ENCODE data around the gene OLFML2A.
A peak's percentile ranks its signal among the peaks of the same experiment; 100 is the strongest.
"Not testable (repeated sequence)": the region's sequence is repeated elsewhere in the genome, so short reads cannot be mapped to it uniquely, and the experiment has no call there.

Gene OLFML2A

DNA sequence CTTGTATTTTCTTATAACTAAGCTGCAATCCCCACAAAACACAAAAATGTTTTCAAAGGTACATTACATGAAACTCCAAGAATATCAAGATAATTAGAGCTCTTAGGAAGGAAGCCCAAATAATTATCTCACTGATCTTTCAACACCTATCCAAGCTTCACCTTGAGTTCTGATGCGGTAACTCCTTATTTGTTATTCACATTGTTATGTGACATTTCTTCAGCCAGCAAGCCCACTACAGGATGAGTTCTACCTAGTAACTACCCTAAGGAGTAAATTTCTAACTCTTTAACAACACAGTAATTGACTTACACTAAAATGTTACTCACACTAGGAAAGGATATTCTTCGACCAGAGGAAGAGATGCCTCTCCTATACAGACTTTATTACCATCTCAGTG lies 15.7 kb upstream of the OLFML2A start:
- DNase-seq (ENCODE audit: low read depth), result no peak

DNA sequence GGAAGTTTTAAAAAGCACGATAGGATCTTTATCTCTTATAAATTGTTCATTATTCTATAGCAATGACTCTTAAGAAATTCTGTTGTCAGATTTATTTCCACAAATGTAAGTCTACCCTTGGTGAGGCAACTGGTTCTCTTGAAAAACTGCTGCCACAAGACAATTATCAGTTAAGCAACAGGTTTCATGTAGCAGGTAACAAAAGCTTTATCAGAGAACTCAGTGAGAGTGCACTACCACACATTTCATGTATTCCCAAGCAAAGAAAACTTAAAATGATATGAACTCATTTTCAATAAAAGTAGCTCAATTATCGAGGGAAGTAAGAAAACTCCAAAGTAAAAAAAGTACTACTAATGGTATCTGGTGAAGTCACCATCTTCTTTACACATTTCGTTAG lies 15.2 kb upstream of the OLFML2A start:
- DNase-seq (ENCODE audit: low read depth), result no peak

DNA sequence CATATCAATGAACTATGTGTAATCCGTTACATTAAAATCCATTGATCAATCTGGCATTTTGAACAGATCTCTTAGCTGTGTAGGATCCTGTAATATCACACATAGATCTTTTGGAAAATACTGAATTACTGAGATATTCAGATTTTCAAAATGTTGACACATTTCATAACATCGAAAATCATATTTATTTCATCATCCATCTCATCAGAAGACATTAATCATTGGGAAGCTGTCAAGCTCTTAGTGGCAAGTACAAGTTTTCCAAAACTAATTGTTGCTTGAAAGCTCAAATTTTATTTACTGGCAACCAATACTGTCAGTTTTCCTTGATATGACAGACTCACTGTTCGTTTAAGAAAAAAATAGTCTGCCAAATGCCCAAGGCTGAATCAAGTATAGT lies 14.3 kb upstream of the OLFML2A start:
- no peak for DNase-seq (ENCODE audit: low read depth)

- no peak for DNase-seq (ENCODE audit: low read depth)
Measured at GRCh38 chr9:124764774-124765438, 12.0 kb upstream of the OLFML2A start.

DNA sequence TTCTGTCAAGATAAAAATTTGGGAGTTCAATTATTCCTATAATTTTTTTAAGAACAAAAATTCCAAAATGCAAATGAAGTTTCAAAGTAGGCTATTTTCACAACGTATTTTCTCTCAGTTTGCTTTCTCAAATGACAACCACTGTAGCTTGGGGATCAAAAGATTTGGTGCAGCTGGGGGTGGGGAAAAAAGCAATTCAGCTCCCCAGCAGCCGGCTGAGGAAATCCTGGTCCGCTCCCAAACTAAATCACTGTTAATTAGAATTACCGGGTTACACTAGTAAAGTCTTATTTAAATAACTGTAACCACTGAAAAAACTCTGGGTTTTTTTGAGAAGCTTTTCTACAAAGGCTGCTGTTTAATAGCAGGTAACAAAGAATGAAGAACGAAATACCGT lies 11.5 kb upstream of the OLFML2A start:
- DNase-seq (ENCODE audit: low read depth), result no peak

DNA sequence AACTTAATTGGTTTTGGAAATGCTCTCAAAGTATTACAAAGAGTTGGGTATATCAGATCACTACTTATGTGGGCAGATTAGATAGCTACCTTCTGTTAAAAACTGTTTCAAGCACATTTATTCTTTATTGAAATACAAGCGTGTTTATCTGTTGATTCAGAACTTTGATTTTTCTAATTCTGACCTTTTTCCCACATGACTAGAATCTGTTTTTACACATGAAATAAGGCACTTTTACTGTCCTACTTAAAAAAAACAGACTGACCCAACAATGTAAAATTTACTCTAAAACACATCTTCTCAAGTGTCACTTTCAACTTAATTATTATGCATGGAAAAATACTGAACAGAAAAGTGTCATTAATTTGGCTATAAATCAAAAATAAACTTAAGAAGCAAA lies 10.6 kb upstream of the OLFML2A start:
- no peak for DNase-seq (ENCODE audit: low read depth)

- no peak for DNase-seq (ENCODE audit: low read depth)
Measured at GRCh38 chr9:124766815-124767554, 9.9 kb upstream of the OLFML2A start.

- no peak for DNase-seq (ENCODE audit: low read depth)
Measured at GRCh38 chr9:124767821-124768220, 9.1 kb upstream of the OLFML2A start.

DNA sequence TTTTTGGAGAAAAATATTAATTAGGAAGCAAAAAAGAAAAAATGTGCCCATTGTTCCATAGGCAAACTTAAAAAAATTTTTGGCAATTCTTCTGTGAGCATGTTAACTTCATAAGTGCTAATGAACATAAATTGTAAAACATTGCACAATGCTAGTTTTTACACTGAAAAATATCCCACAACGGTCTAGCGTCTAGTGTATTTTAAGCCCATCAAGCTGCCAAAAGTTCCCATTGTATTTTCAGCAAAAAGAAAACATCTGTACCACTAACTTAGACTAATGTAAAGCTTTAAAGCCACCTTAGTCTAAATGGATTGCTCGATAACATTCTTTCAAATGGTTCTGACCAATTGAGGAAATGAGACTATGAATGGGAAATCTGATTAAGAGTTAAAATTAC lies 8.6 kb upstream of the OLFML2A start:
- DNase-seq (ENCODE audit: low read depth), result no peak

- DNase-seq (ENCODE audit: low read depth), result no peak
Measured at GRCh38 chr9:124768750-124769548, 8.0 kb upstream of the OLFML2A start.

- no peak for DNase-seq (ENCODE audit: low read depth)
Measured at GRCh38 chr9:124769549-124770358, 7.2 kb upstream of the OLFML2A start.

DNA sequence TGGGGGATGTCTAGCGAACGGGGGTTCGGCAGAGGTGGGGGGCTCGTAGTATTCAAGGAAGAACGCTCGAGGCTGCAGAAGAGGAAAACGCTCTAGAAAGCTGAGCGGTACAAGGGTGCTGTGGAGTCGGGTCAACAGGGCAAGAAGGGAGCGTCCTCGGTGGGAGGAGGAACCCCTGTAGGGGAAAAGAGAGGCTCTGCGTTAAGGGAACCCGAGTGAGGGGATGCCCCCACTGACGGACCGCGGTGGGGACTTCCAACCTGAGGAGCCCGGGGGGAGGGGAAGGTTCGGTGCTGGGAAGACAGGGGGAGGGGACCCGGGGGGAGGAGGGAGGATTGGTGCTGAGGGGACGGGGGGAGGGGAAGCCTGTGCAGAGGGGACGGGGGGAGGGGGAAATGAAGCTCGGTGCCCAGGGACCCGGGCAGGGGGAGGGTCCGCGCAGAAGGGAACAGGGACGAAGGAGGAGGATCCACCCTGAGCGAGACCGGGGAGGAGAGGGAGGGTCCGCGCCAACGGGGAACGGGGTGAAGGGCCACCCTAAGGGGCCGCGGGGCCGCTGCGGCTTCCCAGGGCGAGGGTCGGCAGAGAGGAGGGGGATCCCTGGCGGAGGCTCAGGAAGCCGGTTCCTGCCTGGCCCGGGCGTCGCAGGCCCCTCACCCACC lies 6.4 kb upstream of the OLFML2A start:
- DNase-seq (ENCODE audit: low read depth), result no peak

GRCh38 chr9:124771021-124771866 lies 5.7 kb upstream of the OLFML2A start, which contains the start of gene NR6A1:
NR6A1 (minus strand) TSS chr9:124771311.
- DNase-seq (ENCODE audit: low read depth), result peak; percentile 91

DNA sequence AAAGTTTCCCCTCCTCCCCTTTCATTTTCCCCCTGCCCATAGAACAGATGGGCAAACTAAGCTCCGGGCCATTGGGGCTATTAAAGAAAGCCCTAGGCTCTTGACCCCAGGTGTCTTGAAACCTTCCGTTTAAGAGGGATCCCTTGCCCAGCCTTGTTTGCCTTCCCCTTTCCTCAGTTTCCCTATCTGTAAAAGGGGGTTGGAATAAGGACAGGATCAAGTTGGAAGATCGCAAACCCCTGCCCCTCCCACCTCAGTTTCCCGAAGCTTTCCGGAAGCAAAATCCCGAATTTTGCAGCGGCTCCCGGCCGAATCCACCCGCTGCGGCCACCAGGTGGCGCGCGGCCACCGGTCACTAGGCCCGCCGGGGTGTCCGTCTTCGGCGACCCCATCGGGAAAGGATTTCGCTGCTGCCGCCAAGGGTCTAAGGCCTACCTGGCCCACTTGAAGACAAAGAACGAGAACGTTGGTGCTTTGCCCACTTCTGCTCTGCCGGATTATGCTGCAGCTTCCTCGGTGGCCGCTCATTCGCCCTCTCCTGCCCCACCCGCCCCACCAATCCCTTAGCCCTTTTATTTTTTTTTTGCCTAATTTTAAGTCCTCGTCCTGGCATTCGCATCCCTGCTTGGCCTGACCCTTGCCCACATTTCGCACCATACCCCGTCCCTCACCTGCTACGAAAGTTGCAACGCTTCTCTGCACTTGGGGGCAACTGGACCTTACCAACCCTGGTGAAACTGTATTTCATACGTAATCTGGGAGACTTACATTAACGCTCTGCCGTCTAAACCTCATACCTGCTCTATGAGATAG lies 4.9 kb upstream of the OLFML2A start:
- DNase-seq (ENCODE audit: low read depth), result no peak

- not testable (repeated sequence) for DNase-seq (ENCODE audit: low read depth)
Measured at GRCh38 chr9:124772877-124773276, 4.1 kb upstream of the OLFML2A start.

GRCh38 chr9:124773473-124774128 lies 3.3 kb upstream of the OLFML2A start:
- no peak for DNase-seq (ENCODE audit: low read depth)

- DNase-seq (ENCODE audit: low read depth), result no peak
Measured at GRCh38 chr9:124774129-124774978, 2.6 kb upstream of the OLFML2A start.

GRCh38 chr9:124776618-124776953 lies 347 bp upstream of the OLFML2A start:
- DNase-seq (ENCODE audit: low read depth), result no peak
